Posterior vena cava (tissue), 2 donors: ENCODE results near the gene POGLUT2. TPM values are rescaled to one million over a fixed set of nuclear protein-coding genes. Genes with fewer than 3 reads are reported as not detected.

Experiments
- DNase-seq: peaks from one replicate; pipeline ENCODE4 v3.0.0-alpha.2; 2020; ENCODE audit warnings: low spot score
- intact Hi-C, 2 donors: fragments of 100-400 bp; cut with DNase I; formaldehyde crosslinking; loops; one replicate each; pipeline versions ENCODE4 v1.14.1 to v1.14.2; 2022 to 2023
- total RNA-seq, 2 donors: library from RNA; stranded (reverse); fragmentation: NEBNext Ultra II Directional; extraction: Animal tissue kit (Norgen Biotek cat#: 25700); gene quantifications; one replicate each; pipeline ENCODE4 v1.2.1, GENCODE V29; 2021
- donor health status: DM: yes; HTN: yes; CAD: no.
- donor health status: DM: yes; HTN: yes; CAD: no.

Gene POGLUT2
- total RNA-seq, 2 donors from 2014 or later: 6.2 to 9.9 TPM

DNA sequence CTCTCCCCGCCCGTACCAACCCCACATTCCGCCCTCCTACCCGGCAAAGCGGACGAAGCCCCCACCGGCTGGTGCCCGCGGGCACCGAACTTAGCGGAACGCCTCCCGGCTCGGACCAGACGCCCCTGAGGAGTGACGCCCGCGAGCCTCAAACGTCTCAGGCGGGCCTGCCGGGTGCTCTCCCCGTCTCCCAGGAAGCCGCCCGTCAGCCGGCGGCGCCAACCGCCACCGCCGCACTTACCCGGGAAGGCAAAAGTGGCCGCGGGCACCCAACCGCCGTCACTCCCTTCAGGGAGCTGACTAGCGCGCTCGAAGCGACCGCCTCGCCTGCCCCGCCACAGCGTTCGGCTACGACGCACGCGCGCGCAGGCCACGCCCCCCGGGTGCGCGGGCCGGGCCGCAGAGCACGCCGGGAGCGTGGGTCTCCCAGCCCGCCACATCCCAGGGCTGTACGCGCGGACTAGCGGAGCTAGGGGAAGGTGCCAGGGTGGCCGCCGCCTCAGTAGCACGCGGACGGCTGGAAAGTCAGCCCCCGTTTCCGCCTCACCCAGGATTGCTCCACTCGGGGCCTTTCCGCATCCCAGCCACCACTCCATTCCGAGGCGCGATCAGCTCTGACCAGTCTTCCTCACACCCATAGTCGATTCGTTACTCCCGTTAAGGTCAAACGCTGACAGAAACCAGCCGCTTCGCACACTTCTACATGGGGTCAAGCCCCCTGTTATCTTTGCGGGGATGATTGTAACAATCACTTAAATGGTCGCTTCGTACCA, 25.1 kb downstream of the POGLUT2 start, which contains the start of gene TEX30:
TSS of gene TEX30 (minus strand) at position 346 of the 773 bp plus-strand sequence. CDS start 3,760 bp downstream, outside the sequence.
- DNase-seq: peak; percentile 96
- intact Hi-C loops: no loop called here

DNA sequence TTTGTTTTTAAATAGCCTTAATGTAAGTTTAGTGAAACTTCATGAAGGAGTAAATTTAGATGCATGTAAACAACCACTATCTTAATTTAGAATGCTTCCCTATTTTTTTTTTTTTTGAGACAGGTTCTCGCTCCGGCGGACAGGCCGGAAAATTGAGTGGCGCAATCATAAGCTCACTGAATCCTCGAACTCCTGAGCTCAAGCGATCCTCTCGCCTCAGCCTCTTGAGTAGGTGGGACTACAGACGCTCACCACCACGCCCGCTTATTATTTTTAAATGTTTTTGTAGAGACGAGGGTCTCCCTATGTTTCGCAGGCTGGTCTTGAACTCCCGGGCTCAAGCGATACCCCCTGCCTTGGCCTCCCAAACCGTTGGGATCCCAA, 26.7 kb downstream of the POGLUT2 start:
- DNase-seq: no peak
- intact Hi-C loops: no loop called here

DNA sequence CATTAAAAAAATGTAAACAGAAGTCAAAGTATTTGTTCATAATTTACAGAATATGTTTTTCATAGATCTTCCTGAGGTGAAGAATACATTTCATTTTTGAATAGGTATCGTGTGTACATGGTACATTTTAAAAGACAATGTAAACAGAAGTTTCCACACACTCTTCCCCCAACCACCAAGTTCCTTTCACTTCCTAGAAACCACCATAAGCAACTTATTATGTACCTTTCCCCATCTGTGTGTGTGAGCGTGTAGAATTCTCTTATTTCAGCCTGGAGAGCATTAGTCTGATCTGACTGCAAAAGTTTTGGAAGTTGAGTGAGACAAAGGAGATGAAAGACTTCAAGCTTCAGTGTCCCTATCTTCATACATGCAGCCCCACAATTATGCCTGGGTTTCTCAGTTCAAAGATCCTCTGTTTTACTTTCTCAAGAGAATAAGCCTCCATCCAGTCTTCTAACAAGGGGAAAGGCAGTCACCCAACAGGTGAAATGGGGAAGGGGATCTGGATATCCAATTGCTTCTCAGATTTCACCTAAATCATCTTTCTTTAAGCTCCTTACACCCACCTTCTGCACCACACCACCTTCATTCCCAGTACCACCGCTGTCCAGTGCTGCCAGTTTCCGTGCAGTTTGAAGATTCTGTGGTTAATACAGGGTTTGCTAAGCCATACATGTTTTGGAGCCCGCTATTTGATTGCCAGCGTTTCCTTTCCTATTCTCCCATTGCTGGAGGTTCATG, 27.3 kb downstream of the POGLUT2 start:
- no peak for DNase-seq
- intact Hi-C loops: no loop called here

DNA sequence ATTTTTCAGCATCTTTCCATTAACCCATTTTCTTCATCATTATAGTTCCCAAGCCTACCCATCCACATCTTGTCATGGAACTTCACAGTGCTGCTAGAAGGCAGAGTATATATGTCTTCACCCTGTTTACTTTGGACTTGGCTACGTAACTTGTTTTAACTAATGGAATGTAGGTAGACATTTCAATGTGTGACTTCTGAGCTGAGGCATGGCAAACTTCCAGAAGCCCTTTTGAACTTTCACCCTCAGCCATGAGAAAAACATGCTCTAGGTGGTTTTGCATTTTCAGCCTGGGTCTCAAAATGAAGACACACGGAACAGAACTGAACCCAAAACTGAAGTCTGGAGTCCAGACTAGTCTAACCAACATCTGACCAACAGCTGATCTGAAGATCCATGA, 28.3 kb downstream of the POGLUT2 start:
- intact Hi-C loops: no loop called here
- no peak for DNase-seq

DNA sequence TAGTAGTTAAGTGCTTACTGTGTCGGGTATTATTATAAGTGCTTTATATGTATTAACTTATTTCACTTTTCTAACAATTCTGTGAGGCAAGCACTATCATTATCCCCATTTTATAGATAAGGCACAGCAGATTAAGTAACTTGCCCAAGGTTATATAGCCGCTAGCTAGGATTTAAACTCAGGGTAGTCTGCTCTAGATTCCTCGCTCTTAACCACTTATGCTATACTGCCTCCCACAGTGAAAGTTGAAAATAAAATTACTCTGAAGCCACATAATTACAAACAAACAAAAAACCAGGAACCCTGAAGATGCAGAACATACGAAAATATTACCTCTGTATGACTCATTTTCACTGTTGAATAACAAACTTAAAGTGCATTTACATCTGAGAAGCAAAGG, 29.1 kb downstream of the POGLUT2 start:
- DNase-seq: no peak
- intact Hi-C loops: no loop called here

DNA sequence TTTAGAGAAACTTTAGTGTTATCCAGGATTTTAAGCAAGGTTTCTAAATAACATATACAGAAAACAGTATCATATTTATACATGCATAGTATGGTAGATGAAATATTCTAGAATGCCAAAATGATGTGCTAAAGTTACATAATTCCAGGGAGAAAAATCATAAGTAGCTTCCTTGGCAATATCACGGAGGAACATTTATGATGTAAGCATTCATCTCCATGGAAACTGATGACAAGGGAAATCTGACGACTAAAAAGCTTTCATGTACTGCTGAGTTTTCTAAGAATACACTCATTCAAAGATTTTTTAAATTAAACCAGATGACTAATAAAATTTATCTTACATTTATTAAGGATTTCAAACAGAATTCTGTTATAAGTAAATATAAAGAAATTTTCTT, 29.9 kb downstream of the POGLUT2 start:
- no peak for DNase-seq
- intact Hi-C loops: no loop called here

DNA sequence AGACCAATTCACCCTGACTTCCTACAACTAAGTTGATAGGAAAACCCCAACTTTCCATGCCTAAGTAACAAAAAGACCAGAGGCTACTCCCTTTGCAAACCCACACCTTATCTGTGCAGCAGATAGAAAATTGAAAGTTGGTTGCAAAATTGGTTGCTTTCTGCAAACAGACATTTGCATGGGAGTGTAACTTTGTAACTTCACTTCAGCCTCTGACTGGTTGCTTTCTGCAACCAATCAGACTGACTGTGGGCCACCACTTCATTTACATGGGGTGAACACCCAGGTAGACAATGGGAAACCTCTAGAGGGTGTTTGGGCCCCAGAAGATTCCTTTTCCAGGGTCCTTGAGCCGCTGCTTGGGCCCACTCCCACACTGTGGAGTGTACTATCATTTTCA, 35.0 kb downstream of the POGLUT2 start:
- no peak for DNase-seq
- intact Hi-C loops: no loop called here

DNA sequence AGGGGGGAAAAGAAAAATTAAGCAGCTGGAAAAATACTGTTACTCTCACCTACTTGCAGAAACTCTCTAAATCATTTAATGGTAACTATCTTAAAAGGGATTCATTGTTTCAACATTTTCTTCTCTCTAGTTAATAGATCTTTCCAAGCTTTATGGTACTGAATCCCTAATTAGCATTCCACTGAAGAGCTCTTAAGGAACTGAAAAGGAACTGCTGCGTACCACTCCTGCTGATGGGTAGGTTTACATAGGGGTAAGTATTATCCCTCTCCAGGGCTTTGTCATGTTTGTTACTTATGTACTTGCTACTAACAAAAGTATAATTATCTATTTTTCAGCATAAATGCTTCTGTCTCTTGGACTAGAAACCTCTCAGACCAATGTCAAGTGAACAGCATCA, 37.7 kb downstream of the POGLUT2 start:
- no peak for DNase-seq
- intact Hi-C loops: no loop called here

DNA sequence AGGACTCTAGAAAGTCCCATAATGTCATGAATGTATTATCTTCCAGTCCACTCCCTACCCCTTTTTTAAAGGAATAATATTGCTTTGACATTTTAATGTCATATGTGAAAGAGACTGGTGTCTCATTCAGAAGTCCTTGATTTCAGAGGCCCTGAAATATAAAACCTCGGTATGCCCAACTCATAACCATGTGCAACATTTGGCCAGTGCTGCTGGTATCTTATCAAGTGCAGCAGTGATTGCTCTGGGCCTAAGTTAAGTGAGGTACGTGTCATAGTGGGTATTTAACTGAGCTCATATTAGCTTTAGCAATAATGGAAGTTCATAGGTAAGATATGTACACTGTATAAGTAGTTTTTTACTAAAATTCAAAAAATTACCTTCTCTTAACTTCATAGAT, 39.9 kb downstream of the POGLUT2 start:
- no peak for DNase-seq
- intact Hi-C loops: no loop called here

DNA sequence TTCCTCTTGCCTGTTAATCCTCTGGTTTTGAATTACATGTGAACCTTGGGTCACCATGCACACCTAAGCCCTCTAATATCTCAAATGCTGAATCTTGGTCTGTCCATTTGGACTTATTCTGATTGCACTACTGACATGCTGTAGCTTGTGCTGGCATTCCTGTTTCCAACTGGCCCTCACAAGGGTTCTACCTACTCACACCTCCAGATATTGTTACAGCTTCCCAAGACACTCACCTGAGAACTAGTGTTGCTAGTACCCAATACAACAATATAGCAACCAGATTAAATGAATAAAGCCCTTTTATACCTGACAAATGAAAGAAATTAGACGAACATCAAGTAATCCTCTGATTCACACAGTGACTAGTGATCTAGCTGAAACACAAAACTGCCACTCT, 41.8 kb downstream of the POGLUT2 start:
- DNase-seq: no peak
- intact Hi-C loops: no loop called here

DNA sequence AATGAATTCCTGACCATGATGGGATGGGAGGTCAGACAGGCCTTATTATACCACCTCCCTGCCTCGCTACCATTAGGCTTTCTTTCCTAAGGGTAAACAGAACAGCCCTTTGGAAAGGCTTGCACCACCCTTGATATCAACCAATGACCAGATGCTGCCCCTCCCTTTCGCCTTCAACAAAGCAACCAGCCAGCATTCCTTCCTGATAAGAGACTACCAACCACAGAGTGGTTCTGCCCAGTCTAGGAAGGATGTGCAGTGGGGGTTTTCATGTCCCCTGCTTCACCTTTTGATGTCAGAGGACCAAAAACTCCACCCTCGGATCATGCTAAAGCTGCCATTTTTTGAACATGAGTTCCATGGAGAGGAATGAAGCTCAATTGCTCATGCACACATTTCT, 46.9 kb downstream of the POGLUT2 start:
- no peak for DNase-seq
- intact Hi-C loops: no loop called here

DNA sequence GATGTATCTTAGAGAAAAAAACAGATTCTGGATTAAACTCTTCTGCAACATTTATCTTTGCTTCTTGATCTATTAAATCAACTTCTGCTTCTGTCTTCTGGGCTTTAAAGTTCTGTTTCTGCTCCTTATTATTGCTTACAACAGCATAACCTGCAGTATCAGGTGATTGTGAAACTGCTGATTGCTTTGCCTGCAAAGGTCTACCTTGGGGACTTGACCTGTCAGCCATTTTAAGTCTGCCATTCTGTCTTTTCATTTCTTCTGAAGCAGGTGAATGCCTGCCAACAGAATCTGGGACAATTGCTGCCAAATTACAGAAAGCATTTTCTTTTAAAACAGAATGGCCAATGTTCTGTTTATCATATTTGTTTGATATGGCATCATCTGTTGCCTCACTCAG, 56.3 kb downstream of the POGLUT2 start:
- intact Hi-C loops: no loop called here
- no peak for DNase-seq

DNA sequence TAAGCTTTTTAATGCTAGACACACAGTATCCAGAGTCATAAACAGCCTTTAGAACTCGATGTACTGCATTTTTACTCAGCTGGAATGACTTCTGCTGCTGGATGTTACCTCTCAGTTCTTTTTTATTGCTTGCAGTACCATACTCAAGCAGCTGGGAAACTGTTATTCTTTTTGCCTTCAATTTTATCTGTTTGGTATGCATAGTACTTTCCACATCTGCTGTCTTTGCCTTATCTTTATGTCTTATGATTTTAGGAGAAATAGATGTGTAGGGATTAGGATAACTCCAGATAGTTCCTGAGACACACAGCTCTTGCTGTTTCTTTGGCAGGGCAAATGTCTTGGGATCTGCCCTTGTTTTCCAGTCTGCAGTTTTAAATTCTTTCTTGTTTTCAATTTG, 56.7 kb downstream of the POGLUT2 start:
- DNase-seq: no peak
- intact Hi-C loops: no loop called here

Other genes starting within 250 kb of the POGLUT2 start
- 10 to 100 TPM; 32.7 to 37.2 TPM for gene TPP2, start 202.0 kb downstream of the POGLUT2 start, total RNA-seq
- gene METTL21C, start 103.9 kb downstream of the POGLUT2 start, total RNA-seq: not detected
- gene TEX30, start 25.2 kb downstream of the POGLUT2 start, total RNA-seq: 10 to 100 TPM in 1 of 2 donors, 1 to 10 TPM in 1; 7.4 to 10.9 TPM
- gene BIVM, start 143 bp upstream of the POGLUT2 start, total RNA-seq: 10 to 100 TPM; 15.3 to 16.8 TPM
- 10 to 100 TPM; 26.6 to 30.3 TPM for gene ERCC5, start 47.1 kb upstream of the POGLUT2 start, total RNA-seq